Heart left ventricle (tissue), 16 donors: ENCODE results near the gene TMEM179. TPM values are rescaled to one million over a fixed set of nuclear protein-coding genes. Genes with fewer than 3 reads are reported as not detected.

Source experiments
- ATAC-seq, 4 donors: fragments of 200-7000 bp; cut with Tn5 transposase; one replicate each; pipeline ENCODE4 v1.9.1; 2020 to 2022; ENCODE audit warnings: moderate library complexity in 4 of 4, mild to moderate bottlenecking in 3 of 4, moderate number of reproducible peaks in 1 of 4
- DNase-seq, 5 donors: peaks; one replicate each; pipeline ENCODE4 v3.0.0-alpha.2; 2020
- H3K27ac ChIP-seq, 12 donors: fragments of 200-600 bp; sonication (generic) in 4 of 12; one replicate each; pipeline versions ENCODE4 v1.5.0 to v1.8.0; 2016 to 2022; ENCODE audit warnings: mild to moderate bottlenecking in 2 of 12
- H3K27me3 ChIP-seq, 9 donors: fragments of 200-600 bp; sonication (generic) in 2 of 9; one replicate each; pipeline versions ENCODE4 v1.5.1 to v1.8.0; 2016 to 2022; ENCODE audit warnings: mild to moderate bottlenecking in 3 of 9
- H3K36me3 ChIP-seq, 9 donors: fragments of 200-600 bp; sonication (generic) in 2 of 9; one replicate each; pipeline versions ENCODE4 v1.5.0 to v1.8.0; 2018 to 2022; ENCODE audit warnings: mild to moderate bottlenecking in 2 of 9
- H3K4me1 ChIP-seq, 12 donors: fragments of 200-600 bp; sonication (generic) in 4 of 12; one replicate each; pipeline versions ENCODE4 v1.5.0 to v1.8.0; 2016 to 2022; ENCODE audit warnings: mild to moderate bottlenecking in 3 of 12
- H3K4me3 ChIP-seq, 12 donors: fragments of 200-600 bp; sonication (generic) in 4 of 12; one replicate each; pipeline versions ENCODE4 v1.5.0 to v1.8.0; 2017 to 2022; ENCODE audit warnings: mild to moderate bottlenecking in 9 of 12, moderate library complexity in 4 of 12
- H3K9me3 ChIP-seq, 12 donors: fragments of 200-600 bp; sonication (generic) in 4 of 12; one replicate each; pipeline versions ENCODE4 v1.5.0 to v1.8.0; 2016 to 2022; ENCODE audit warnings: mild to moderate bottlenecking in 1 of 12
- POLR2A ChIP-seq, 2 donors: fragments of 450-650 bp; IDR thresholded peaks; one replicate each; pipeline ENCODE4 v1.6.1; 2017; ENCODE audit warnings: antibody characterized with exemption in 2 of 2, mild to moderate bottlenecking in 2 of 2, moderate library complexity in 2 of 2
- WGBS, 4 donors: extraction: QIAGEN DNeasy Blood & Tissue Kit in 2 of 4; methylation state at CpG; one replicate each; pipeline versions ENCODE4 v1.1.5 to v1.1.7; 2013 to 2018; 5-methylcytosine and 5-hydroxymethylcytosine counted together
- intact Hi-C, 10 donors: fragments of 100-400 bp; cut with DNase I; formaldehyde crosslinking; loops; one replicate each; pipeline versions ENCODE4 v1.11.1 to v1.14.2; 2022
- polyA plus RNA-seq, 2 donors: library from polyadenylated mRNA; stranded (reverse); fragments of 200-250 nt; gene quantifications; one replicate each; pipeline ENCODE4 v1.2.3, GENCODE V29; 2013
- total RNA-seq, 9 donors: library from RNA; depleted of rRNA in 2 of 9; stranded (reverse); fragments of >200 nt in 2 of 9; fragmentation: NEBNext Ultra II Directional in 3 of 9; extraction: Animal tissue kit (Norgen Biotek cat#: 25700) in 3 of 9; gene quantifications; one replicate each; pipeline versions ENCODE4 v1.1.0 to v1.2.4, GENCODE V29; 2016 to 2023
- TF ChIP-seq, protein P1 (sequence below), 12 donors: fragments of 200-600 bp; sonication (generic) in 4 of 12; IDR thresholded peaks; one replicate each; pipeline versions ENCODE4 v1.5.0 to v1.8.0; 2018 to 2022; ENCODE audit warnings: antibody characterized with exemption in 12 of 12, mild to moderate bottlenecking in 5 of 12
- donor health status: ischemic (EF 13 %, LVEDD 7.1; RV severe dilation, severe dysfunction).
- donor health status: healthy with polysubstance abuse.
- donor health status: DM: no; HTN: yes; CAD: no.
- donor health status: DM: no; HTN: no; CAD: no.
- donor health status: ischemic (EF 25% LVEDD 6.9; RV normal size, moderate dysfunction).
- donor health status: ischemic (EF 25% LVEDD 5.7; RV mildly dilated, moderate dysfunction).
- donor health status: healthy.
- donor health status: DM: yes; HTN: yes; CAD: no.
- donor health status: ischemic (EF 35%, LVEDD 5.7; RV mildly dilated, moderate dysfunction).
- donor health status: nonischemic (EF 11% LVEDD 7.7; RV severe dilation, severe dysfunction).
- donor health status: DM: yes; HTN: yes; CAD: no.
- donor health status: PGD.
- donor health status: ischemic (EF 29% LVEDD 5.4; RV normal size, mild dysfunction).
- donor health status: nonischemic (EF 23%, LVEDD 6.1; RV moderate dilation, normal function).

The TMEM179 gene
- total and polyA plus RNA-seq, 11 donors, result 0.15 to 1.1 (median 0.40) TPM; not detected in 4

DNA sequence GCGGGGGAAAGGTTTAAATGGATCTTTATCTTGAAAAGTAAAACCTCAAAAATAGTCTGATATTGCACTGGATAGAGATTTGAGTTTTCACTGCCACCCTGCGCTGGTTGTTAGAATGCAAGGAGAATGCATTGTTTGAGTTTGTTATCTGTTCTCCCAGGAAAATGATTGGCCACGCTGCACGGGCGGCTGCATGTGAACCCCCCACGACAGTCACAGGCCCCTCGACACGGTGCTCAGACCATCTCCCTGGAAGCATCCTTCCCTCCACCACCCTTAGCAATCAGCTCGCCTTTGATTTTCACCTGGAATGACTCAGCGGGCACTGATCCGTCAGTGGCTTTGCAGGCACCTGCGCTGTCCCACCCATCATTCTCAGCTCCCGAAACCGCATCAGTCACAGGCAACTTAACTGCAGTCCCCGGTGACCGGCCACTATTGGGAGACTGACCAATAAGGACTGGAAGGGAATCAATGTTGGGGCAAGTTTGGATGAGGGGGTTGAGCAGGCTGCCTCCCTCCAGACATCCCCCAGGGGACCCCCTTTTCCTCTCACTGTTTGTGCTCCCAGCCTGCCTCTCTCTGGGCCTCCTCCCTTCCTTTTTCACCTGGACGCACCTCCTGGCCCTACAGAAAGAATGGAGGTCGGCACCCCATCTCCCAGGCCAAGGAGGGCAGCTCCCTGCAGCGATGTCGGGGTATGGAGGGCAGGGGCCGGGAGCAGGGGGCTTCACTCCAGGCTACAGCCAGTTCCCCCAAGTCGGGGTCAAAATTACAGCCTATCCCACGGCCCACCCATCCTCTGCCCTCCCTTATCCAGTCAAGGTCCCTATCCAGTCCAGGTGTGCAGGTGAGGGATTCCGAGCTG lies 53.5 kb downstream of the TMEM179 start:
- no peaks in the 10 kb centered on the region for H3K9me3 ChIP-seq
- TF ChIP-seq, protein P1, sequence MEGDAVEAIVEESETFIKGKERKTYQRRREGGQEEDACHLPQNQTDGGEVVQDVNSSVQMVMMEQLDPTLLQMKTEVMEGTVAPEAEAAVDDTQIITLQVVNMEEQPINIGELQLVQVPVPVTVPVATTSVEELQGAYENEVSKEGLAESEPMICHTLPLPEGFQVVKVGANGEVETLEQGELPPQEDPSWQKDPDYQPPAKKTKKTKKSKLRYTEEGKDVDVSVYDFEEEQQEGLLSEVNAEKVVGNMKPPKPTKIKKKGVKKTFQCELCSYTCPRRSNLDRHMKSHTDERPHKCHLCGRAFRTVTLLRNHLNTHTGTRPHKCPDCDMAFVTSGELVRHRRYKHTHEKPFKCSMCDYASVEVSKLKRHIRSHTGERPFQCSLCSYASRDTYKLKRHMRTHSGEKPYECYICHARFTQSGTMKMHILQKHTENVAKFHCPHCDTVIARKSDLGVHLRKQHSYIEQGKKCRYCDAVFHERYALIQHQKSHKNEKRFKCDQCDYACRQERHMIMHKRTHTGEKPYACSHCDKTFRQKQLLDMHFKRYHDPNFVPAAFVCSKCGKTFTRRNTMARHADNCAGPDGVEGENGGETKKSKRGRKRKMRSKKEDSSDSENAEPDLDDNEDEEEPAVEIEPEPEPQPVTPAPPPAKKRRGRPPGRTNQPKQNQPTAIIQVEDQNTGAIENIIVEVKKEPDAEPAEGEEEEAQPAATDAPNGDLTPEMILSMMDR (IDR thresholded peaks at IDR 0.05), result no peak
- H3K36me3 ChIP-seq, result no peaks in the 10 kb centered on the region
- DNase-seq, result peak in 4 of 5 donors; percentile 4 to 48 (median 14)
- ATAC-seq, result peak in 1 of 4 donors; percentile 12
- H3K4me3 ChIP-seq, result no peak overlapping the region
- H3K4me1 ChIP-seq, result peaks cover 0 to 2% (median 0%) of the 10 kb centered on the region in 12 donors
- H3K27me3 ChIP-seq, result peaks cover 0 to 20% (median 1%) of the 10 kb centered on the region in 9 donors
- WGBS, 4 donors, result 80 to 85% (median 82%) methylated on average over 24 of the region's 24 CpGs
- no peak overlapping the region for H3K27ac ChIP-seq
- intact Hi-C loops, result loop anchor here in 1 of 10 donors (5.0 kb wide), 1 partner anchor 409 kb away; no protein-coding TSS in a partner anchor

DNA sequence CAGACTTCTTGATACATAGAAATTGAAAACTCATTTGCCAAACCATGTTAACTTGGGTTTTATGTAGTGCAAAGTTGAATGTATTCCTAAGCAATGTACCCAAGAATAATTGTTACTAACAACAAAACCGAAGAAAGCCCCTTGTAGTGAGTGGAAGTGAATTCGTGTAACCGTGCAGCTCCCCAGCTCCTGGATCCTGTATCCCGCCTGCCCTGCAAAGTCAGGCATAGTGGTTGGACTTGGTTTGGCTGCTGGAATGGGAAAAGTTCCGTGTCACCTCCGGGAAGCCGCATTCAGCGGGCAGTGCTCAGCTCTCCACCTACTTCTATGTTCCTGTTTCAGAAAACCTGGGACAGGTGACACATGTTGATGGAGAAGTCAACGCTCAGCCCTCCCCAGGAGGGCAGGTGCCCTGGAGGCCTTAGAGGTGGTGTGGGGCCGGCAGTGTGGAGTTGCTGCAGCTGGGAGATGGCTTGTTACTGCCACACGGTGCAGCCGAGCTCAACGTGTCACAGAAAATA lies 54.2 kb downstream of the TMEM179 start:
- 83 to 88% (median 86%) methylated on average over 13 of the region's 13 CpGs for WGBS, 4 donors
- Histone ChIP-seq H3K9me3 (no peaks in the 10 kb centered on the region), H3K36me3 (no peaks in the 10 kb centered on the region), H3K4me1 (peaks cover 0 to 9% (median 0%) of the 10 kb centered on the region in 12 donors), H3K4me3 (no peak overlapping the region), H3K27ac (no peak overlapping the region), H3K27me3 (peaks cover 0 to 26% (median 3%) of the 10 kb centered on the region in 9 donors)
- intact Hi-C loops, result loop anchor here in 1 of 10 donors (5.0 kb wide), 1 partner anchor 408 kb away; no protein-coding TSS in a partner anchor
- ATAC-seq (no peak), DNase-seq (peak in 2 of 5 donors; percentile 4 to 33)
- TF ChIP-seq POLR2A (IDR thresholded peaks at IDR 0.05), result no peak
- TF ChIP-seq, protein P1 (IDR thresholded peaks at IDR 0.05), result no peak

DNA sequence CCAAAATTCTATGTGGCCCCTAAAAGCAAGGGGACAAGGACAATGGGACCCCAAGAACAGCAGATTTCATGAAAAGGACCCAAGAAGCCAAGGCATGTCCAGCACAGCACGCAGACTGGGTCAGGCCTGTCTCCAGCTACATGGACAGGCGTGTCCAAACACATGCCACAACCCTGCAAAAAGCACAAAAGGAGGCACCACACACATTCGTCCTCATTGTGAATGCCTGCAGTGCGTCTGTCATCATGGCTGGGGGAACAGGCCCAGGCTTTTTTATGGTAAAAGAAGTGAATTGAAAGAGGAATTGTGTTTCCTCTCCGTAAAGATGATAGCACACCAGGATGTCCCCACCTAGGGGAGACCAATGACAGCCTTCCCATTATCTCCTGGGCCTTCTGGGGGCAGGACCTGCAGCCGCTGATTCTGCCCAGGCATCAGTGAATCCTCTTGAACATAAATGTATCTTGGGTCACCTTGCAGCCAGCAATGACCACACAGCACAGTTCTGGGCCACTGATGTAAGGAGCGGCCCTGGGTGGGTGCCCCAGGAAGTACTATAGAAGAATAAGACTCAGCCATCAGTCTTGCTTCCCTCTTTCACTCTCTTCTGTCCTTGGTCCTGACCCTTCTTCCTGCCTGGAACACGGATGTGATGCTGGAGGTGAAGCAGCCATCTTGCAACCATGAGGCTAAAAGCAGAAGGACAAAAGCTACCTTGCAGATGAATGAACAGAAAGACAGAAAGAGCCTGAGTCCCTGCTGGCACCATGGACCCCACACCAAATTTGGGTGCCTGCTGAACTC lies 54.8 kb downstream of the TMEM179 start:
- Histone ChIP-seq H3K36me3 (no peaks in the 10 kb centered on the region), H3K27me3 (peaks cover 0 to 31% (median 4%) of the 10 kb centered on the region in 9 donors), H3K9me3 (no peaks in the 10 kb centered on the region), H3K4me3 (no peak overlapping the region), H3K27ac (no peak overlapping the region), H3K4me1 (peaks cover 0 to 9% (median 0%) of the 10 kb centered on the region in 12 donors)
- ATAC-seq (no peak), DNase-seq (peak in 1 of 5 donors; percentile 2)
- 64 to 80% (median 78%) methylated on average over 7 to 8 of the region's 8 CpGs for WGBS, 4 donors
- no peak for TF ChIP-seq POLR2A (IDR thresholded peaks at IDR 0.05)
- TF ChIP-seq, protein P1 (IDR thresholded peaks at IDR 0.05), result no peak
- intact Hi-C loops, result loop anchor here in 1 of 10 donors (5.0 kb wide), 1 partner anchor 407 kb away; no protein-coding TSS in a partner anchor
